Caki2 (cell line): ENCODE data around the gene KLHL29. TPM values are rescaled to one million over a fixed set of nuclear protein-coding genes. Genes with fewer than 3 reads are reported as not detected.
A peak's percentile ranks its signal among the peaks of the same experiment; 100 is the strongest.

Source experiments
- DNase-seq: peaks from one replicate; pipeline ENCODE4 v3.0.0-alpha.2; 2015; ENCODE audit warnings: low read depth
- in situ Hi-C: cut with HindIII; loops from 2 replicates; pipeline ENCODE4 v1.10.0; 2016; ENCODE audit warnings: low sequenced_read_pairs, low pct_unique_long_range_greater_than_20kb, mixed read lengths
- total RNA-seq: library from RNA; depleted of rRNA; stranded (reverse); fragments of >200 nt; shearing (Covaris generic); gene quantifications from 2 replicates; pipeline ENCODE4 v1.2.3, GENCODE V29; 2014; ENCODE audit warnings: low replicate concordance

The KLHL29 gene
- total RNA-seq, 1 experiment from 2014 or later, result 1.4 TPM

- DNase-seq, result no peak
- in situ Hi-C loops, result no loop called here
Measured at GRCh38 chr2:23454501-23455120, 69.6 kb downstream of the KLHL29 start.

GRCh38 chr2:23456396-23456795 is 71.4 kb downstream of the KLHL29 start:
- no peak for DNase-seq
- in situ Hi-C loops, result no loop called here

- DNase-seq, result no peak
- in situ Hi-C loops, result no loop called here
Measured at GRCh38 chr2:23456881-23457760, 72.1 kb downstream of the KLHL29 start.

GRCh38 chr2:23457990-23458682 is 73.2 kb downstream of the KLHL29 start:
- DNase-seq, result no peak
- in situ Hi-C loops, result no loop called here

- in situ Hi-C loops, result no loop called here
- no peak for DNase-seq
Measured at GRCh38 chr2:23459032-23459431, 74.1 kb downstream of the KLHL29 start.

- in situ Hi-C loops, result no loop called here
- DNase-seq, result peak; percentile 37
Measured at GRCh38 chr2:23460228-23460627, 75.2 kb downstream of the KLHL29 start.

- DNase-seq, result no peak
- in situ Hi-C loops, result no loop called here
Measured at GRCh38 chr2:23460993-23461392, 76.0 kb downstream of the KLHL29 start.

- in situ Hi-C loops, result no loop called here
- no peak for DNase-seq
Measured at GRCh38 chr2:23464156-23464555, 79.2 kb downstream of the KLHL29 start.

GRCh38 chr2:23464905-23465537 is 80.0 kb downstream of the KLHL29 start:
- in situ Hi-C loops, result no loop called here
- no peak for DNase-seq

- in situ Hi-C loops, result no loop called here
- DNase-seq, result no peak
Measured at GRCh38 chr2:23465936-23466335, 81.0 kb downstream of the KLHL29 start.

- in situ Hi-C loops, result no loop called here
- no peak for DNase-seq
Measured at GRCh38 chr2:23467618-23468017, 82.6 kb downstream of the KLHL29 start.

- in situ Hi-C loops, result no loop called here
- DNase-seq, result no peak
Measured at GRCh38 chr2:23468474-23469141, 83.6 kb downstream of the KLHL29 start.

GRCh38 chr2:23469142-23469540 is 84.2 kb downstream of the KLHL29 start:
- in situ Hi-C loops, result no loop called here
- no peak for DNase-seq

- no peak for DNase-seq
- in situ Hi-C loops, result no loop called here
Measured at GRCh38 chr2:23475036-23475435, 90.1 kb downstream of the KLHL29 start.

GRCh38 chr2:23475473-23475872 is 90.5 kb downstream of the KLHL29 start:
- in situ Hi-C loops, result no loop called here
- no peak for DNase-seq

GRCh38 chr2:23476786-23477185 is 91.8 kb downstream of the KLHL29 start:
- DNase-seq, result no peak
- in situ Hi-C loops, result no loop called here

- in situ Hi-C loops, result no loop called here
- no peak for DNase-seq
Measured at GRCh38 chr2:23477392-23477791, 92.4 kb downstream of the KLHL29 start.
